Upper lobe of right lung (tissue), 1 donor: Measurements from ENCODE around the gene ZFR. TPM values are rescaled to one million over a fixed set of nuclear protein-coding genes. Genes with fewer than 3 reads are reported as not detected.

Experiments used
- ATAC-seq: fragments of 200-7000 bp; cut with Tn5 transposase; one replicate; pipeline ENCODE4 v1.9.1; 2020; ENCODE audit warnings: mild to moderate bottlenecking, moderate library complexity
- DNase-seq: peaks from one replicate; pipeline ENCODE4 v3.0.0-alpha.2; 2020
- H3K27ac ChIP-seq: fragments of 200-600 bp; one replicate; pipeline ENCODE4 v1.8.0; 2022
- H3K27me3 ChIP-seq: fragments of 200-600 bp; one replicate; pipeline ENCODE4 v1.8.0; 2022; ENCODE audit warnings: mild to moderate bottlenecking
- H3K36me3 ChIP-seq: fragments of 200-600 bp; one replicate; pipeline ENCODE4 v1.8.0; 2022
- H3K4me1 ChIP-seq: fragments of 200-600 bp; one replicate; pipeline ENCODE4 v1.8.0; 2022
- H3K4me3 ChIP-seq: fragments of 200-600 bp; one replicate; pipeline ENCODE4 v1.8.0; 2022; ENCODE audit warnings: mild to moderate bottlenecking
- H3K9me3 ChIP-seq: fragments of 200-600 bp; one replicate; pipeline ENCODE4 v1.8.0; 2022
- CTCF ChIP-seq: fragments of 200-600 bp; IDR thresholded peaks from one replicate; pipeline ENCODE4 v1.8.0; 2022; ENCODE audit warnings: antibody characterized with exemption
- intact Hi-C: fragments of 100-400 bp; cut with DNase I; formaldehyde crosslinking; loops from one replicate; pipeline ENCODE4 v1.11.0; 2022
- long read RNA-seq: library from polyadenylated mRNA; unstranded; transcript quantifications from one replicate; pipeline ENCODE4 v2.0.0, GENCODE V29; 2021
- total RNA-seq: library from RNA; stranded (reverse); fragmentation: NEBNext Ultra II Directional; extraction: Animal tissue kit (Norgen Biotek cat#: 25700); gene quantifications from one replicate; pipeline ENCODE4 v1.2.1, GENCODE V29; 2021
- donor health status: DM: no; HTN: yes; CAD: no; lungs with severe emphysema.

ZFR gene
- total RNA-seq: 60.4 TPM
- long read RNA-seq, full-length matches to known transcripts: 138 of 185 reads
- long read RNA-seq, partial matches to known transcripts: 26 of 185 reads
- long read RNA-seq, other reads (novel, unspliced or antisense): 21 of 185 reads

- DNase-seq (peak; percentile 96), ATAC-seq (peak; percentile 97)
- Histone ChIP-seq H3K4me3 (peak within 1 kb of the TSS; percentile 88), H3K36me3 (no peaks in the 10 kb centered on the region), H3K27ac (peak within 1 kb of the TSS; percentile 92), H3K27me3 (no peaks in the 10 kb centered on the region), H3K9me3 (no peaks in the 10 kb centered on the region), H3K4me1 (peaks cover 35% of the 10 kb centered on the region)
- no peak for TF ChIP-seq CTCF
- intact Hi-C loops: no loop called here
Measured at GRCh38 chr5:32444431-32445286, at the start of gene ZFR. TSS of gene ZFR (minus strand) at chr5:32444740. CDS start at chr5:32444658, 82 bp downstream.

- Histone ChIP-seq H3K27me3 (no peaks in the 10 kb centered on the region), H3K27ac (no peak overlapping the region), H3K9me3 (no peaks in the 10 kb centered on the region), H3K36me3 (no peaks in the 10 kb centered on the region), H3K4me1 (peaks cover 4% of the 10 kb centered on the region), H3K4me3 (no peak overlapping the region)
- intact Hi-C loops: no loop called here
- no peak for ATAC-seq
- DNase-seq: no peak
- TF ChIP-seq CTCF: no peak
Measured at GRCh38 chr5:32490972-32491557, 46.5 kb upstream of the ZFR start.

- peak; percentile 83 for TF ChIP-seq CTCF
- Histone ChIP-seq H3K27ac (no peak overlapping the region), H3K36me3 (no peaks in the 10 kb centered on the region), H3K9me3 (no peaks in the 10 kb centered on the region), H3K4me1 (peaks cover 4% of the 10 kb centered on the region), H3K27me3 (no peaks in the 10 kb centered on the region), H3K4me3 (no peak overlapping the region)
- DNase-seq: peak; percentile 76
- ATAC-seq: peak; percentile 88
- intact Hi-C loops: no loop called here
Measured at GRCh38 chr5:32489791-32490562, 45.4 kb upstream of the ZFR start.

GRCh38 chr5:32487424-32487823 lies 42.9 kb upstream of the ZFR start:
- no peak for ATAC-seq
- intact Hi-C loops: no loop called here
- peaks cover 4% of the 10 kb centered on the region for H3K4me1 ChIP-seq
- DNase-seq: no peak
- no peak overlapping the region for H3K27ac ChIP-seq
- no peaks in the 10 kb centered on the region for H3K27me3 ChIP-seq
- H3K36me3 ChIP-seq: no peaks in the 10 kb centered on the region
- no peak overlapping the region for H3K4me3 ChIP-seq
- no peak for TF ChIP-seq CTCF
- no peaks in the 10 kb centered on the region for H3K9me3 ChIP-seq

GRCh38 chr5:32487008-32487407 lies 42.5 kb upstream of the ZFR start:
- Histone ChIP-seq H3K36me3 (no peaks in the 10 kb centered on the region), H3K27me3 (no peaks in the 10 kb centered on the region), H3K4me1 (peaks cover 4% of the 10 kb centered on the region), H3K9me3 (no peaks in the 10 kb centered on the region), H3K4me3 (no peak overlapping the region), H3K27ac (no peak overlapping the region)
- no peak for ATAC-seq
- TF ChIP-seq CTCF: no peak
- DNase-seq: no peak
- intact Hi-C loops: no loop called here
